HG03432 (cell line): Measurements from ENCODE around the gene MTFR2.

Source experiments
- ATAC-seq: cut with Tn5 transposase; IDR thresholded peaks from one replicate; pipeline ENCODE4 v1.9.1; 2021; ENCODE audit warnings: mild to moderate bottlenecking, moderate library complexity; ENCODE audit not compliant: unreplicated experiment

MTFR2 gene

DNA sequence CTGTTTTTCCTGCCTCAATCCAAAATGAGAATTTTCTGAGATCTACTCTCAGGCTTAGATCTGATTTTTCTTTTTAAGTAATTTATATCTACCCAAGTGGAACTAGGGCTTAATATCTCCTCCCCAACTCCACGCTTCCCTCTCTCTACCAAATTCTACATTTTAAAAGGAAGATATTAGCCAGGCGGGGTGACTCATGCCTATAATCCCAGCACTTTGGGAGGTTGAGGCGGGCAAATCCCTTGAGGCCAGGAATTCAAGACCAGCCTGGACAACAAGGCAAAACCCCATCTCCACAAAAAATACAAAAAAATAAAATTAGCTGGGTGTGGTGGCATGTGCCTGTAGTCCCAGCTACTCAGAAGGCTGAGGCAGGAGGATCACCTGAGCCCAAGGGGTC lies 61.0 kb downstream of the MTFR2 start:
- no peak for ATAC-seq

DNA sequence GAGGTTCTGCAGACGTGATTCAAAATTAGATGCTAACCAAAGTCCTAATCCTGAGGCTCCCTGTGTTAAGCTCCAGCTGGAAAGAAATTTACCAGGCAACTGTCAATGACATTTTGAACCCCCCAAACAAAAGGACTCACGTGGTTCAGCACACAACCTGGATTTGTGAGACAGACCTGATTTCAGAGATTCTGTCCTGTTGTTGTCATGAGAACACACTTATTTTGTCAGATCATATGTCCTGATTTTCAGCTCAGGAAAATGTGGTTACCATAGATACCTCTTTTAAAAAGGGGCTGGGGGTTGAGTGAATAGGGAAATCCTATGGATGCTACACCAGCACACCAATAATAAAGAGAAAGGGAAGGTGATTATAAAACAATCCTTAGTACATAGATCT lies 61.6 kb downstream of the MTFR2 start:
- ATAC-seq = no peak

DNA sequence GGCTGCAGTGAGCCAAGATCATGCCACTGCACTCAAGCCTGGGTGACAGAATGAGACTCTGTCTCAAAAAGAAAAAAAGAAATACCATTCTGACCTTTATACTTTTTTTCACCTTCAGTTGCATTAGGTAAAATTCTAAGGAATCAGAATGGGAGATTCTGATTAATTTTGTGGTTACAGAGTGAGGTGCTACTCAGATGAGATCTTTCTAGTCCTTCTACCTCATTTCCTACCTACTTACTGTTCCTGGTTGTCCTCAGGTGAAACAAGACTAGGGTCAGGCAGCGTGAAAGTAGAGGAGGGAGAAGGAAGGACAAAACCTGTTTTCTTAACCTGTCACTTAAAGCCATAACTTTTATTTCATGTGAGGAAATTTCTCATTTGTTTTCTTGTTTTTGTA lies 63.7 kb downstream of the MTFR2 start:
- no peak for ATAC-seq

DNA sequence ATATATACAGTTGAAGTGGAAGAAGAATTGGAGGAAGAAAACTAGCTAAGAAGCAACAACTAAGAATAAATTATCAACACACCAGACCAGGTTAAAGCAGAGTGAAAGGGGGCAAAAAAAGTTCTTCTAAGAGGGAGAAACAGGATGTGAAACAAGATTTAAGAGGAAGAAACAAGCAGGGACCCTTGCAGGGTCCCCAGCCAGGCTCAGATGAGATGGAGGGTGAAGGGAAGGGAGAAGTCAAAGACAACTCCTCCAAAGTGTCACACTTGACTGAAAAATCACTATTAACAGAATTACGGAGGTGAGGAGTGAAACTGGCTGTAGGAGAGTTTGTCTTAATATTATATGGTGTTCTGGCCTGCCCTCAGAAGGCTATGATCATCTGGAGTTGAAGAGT lies 65.4 kb downstream of the MTFR2 start:
- ATAC-seq = no peak

DNA sequence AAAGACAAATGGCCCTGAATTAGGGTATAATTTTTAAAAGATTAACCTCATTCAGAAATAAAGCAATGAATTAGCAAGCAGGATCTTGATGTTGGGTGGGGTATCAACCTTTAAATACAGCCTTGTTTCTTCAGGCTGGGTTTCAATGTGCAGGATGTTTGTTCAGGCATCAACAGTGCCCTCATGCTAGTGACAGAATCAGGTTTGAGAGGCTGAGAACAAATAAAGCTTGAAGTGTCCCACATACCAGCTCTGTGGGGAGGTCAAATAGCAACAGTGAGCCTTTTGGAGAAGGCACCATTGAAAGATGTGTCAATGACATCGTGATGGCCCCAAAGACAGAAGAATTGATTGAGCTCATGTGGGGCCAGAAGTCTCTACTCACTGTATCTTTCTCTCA lies 68.2 kb downstream of the MTFR2 start:
- no peak for ATAC-seq

DNA sequence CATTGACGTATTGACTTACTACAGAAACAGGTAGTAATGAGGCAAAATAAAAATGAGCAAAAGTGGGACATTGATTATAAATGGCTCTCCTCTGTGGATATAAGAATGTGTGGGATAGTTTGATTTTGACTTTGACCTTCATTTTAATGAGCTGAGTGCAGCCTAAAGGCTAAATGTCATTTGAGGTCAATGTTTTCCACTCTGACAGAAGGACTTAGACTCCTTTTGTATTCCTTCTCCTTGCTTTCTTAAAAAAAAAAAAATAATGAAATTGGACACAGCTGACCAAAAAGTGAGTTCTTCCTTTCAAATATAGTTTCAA lies 68.6 kb downstream of the MTFR2 start:
- ATAC-seq = no peak
